Esophagus squamous epithelium (tissue), 4 donors: ENCODE data around the gene TEX51.

Experiments used
- POLR2A ChIP-seq, 4 donors: fragments of 450-650 bp; IDR thresholded peaks; one replicate each; pipeline ENCODE4 v1.6.1; 2017; ENCODE audit warnings: antibody characterized with exemption in 4 of 4, mild to moderate bottlenecking in 4 of 4, moderate library complexity in 3 of 4
- TF ChIP-seq, protein P1 (sequence below), 6 experiments: fragments of 450-650 bp in 4 of 6; fragments of 200-600 bp in 2 of 6; sonication (generic) in 2 of 6; IDR thresholded peaks; one replicate each; pipeline ENCODE4 v1.5.1; 2016 to 2019; ENCODE audit warnings: antibody characterized with exemption in 6 of 6, mild to moderate bottlenecking in 4 of 6, moderate library complexity in 4 of 6

DNA sequence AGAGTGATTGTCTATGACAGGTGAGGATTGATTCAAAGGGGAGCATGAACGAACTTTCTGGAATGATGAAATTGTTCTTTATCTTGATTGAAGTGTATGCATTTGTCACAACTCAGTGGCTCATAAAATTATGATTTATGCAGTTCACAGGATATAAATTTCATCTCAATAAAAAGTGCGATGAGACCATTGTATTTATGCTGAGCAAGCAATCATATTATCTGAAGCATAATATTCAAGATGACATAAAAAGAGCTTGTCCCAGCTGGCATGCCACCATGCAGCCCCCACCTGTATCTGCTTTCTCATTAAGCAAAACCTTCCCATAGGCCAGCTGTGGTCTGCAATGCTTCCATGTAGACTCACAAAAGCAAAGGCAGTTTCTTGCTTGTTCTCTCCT is 49.6 kb upstream of the TEX51 start:
- no peak for TF ChIP-seq POLR2A (IDR thresholded peaks at IDR 0.05)
- TF ChIP-seq, protein P1, sequence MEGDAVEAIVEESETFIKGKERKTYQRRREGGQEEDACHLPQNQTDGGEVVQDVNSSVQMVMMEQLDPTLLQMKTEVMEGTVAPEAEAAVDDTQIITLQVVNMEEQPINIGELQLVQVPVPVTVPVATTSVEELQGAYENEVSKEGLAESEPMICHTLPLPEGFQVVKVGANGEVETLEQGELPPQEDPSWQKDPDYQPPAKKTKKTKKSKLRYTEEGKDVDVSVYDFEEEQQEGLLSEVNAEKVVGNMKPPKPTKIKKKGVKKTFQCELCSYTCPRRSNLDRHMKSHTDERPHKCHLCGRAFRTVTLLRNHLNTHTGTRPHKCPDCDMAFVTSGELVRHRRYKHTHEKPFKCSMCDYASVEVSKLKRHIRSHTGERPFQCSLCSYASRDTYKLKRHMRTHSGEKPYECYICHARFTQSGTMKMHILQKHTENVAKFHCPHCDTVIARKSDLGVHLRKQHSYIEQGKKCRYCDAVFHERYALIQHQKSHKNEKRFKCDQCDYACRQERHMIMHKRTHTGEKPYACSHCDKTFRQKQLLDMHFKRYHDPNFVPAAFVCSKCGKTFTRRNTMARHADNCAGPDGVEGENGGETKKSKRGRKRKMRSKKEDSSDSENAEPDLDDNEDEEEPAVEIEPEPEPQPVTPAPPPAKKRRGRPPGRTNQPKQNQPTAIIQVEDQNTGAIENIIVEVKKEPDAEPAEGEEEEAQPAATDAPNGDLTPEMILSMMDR (IDR thresholded peaks at IDR 0.05) = no peak
